Endothelial cell of umbilical vein (primary cell): ENCODE measurements around the gene DNAH6. TPM values are rescaled to one million over a fixed set of nuclear protein-coding genes. Genes with fewer than 3 reads are reported as not detected.

Source experiments
- BruUV-seq: library from RNA; stranded (reverse); fragments of 400-500 nt; replicated peaks from 2 replicates; lab custom pipeline; 2021; lab: Mats Ljungman, UMichigan
- CTCF ChIA-PET: fragments of 300-600, 350-600 bp; sonication (Branson Sonifier 250); formaldehyde crosslinking; loops from one replicate; lab custom pipeline; 2021; ENCODE audit warnings: antibody characterized with exemption, inconsistent platforms; lab: Charles Lee
- POLR2A ChIA-PET: fragments of 300-600, 350-600 bp; sonication (Branson Sonifier 250); formaldehyde crosslinking; loops from one replicate; lab custom pipeline; 2021; ENCODE audit warnings: antibody characterized with exemption, inconsistent platforms; lab: Charles Lee
- DNase-seq: peaks from one replicate; pipeline ENCODE4 v3.0.0-alpha.2; 2011; ENCODE audit warnings: low read depth, low spot score
- FAIRE-seq: peaks from 2 replicates; lab custom pipeline; 2011; peaks lifted over from hg19 to GRCh38; lab: Jason Lieb, UNC
- H2AFZ ChIP-seq: 2 replicates; pipeline ENCODE4 v1.6.0; 2012; ENCODE audit warnings: low read depth, low read length, control low read depth, inconsistent platforms
- H3K27ac ChIP-seq: 2 replicates; pipeline ENCODE4 v1.5.1; 2011; ENCODE audit warnings: low read depth, mild to moderate bottlenecking, control low read depth, low read length, moderate library complexity; ENCODE audit not compliant: insufficient read depth
- H3K27me3 ChIP-seq, 2 experiments: 2 replicates each; pipeline versions ENCODE4 v1.6.0 to v1.6.1; 2011; ENCODE audit warnings: low read length in 2 of 2, mixed read lengths in 1 of 2; ENCODE audit not compliant: control insufficient read depth in 2 of 2, insufficient read depth in 2 of 2
- H3K36me3 ChIP-seq, 2 experiments: 2 replicates in 1 of 2; 3 replicates in 1 of 2; pipeline ENCODE4 v1.5.1; 2011; ENCODE audit warnings: low read length in 2 of 2, mild to moderate bottlenecking in 1 of 2, moderate library complexity in 1 of 2; ENCODE audit not compliant: control insufficient read depth in 2 of 2, insufficient read depth in 2 of 2; ENCODE audit errors: extremely low read depth in 1 of 2
- H3K4me1 ChIP-seq: 3 replicates; pipeline ENCODE4 v1.5.1; 2011; ENCODE audit warnings: mild to moderate bottlenecking, low read length; ENCODE audit not compliant: control insufficient read depth, insufficient read depth; ENCODE audit errors: extremely low read depth
- H3K4me2 ChIP-seq: 2 replicates; pipeline ENCODE4 v1.6.1; 2011; ENCODE audit warnings: low read length, control low read depth, mixed read lengths; ENCODE audit not compliant: insufficient read depth
- H3K4me3 ChIP-seq, 3 experiments: fragments of 200-600 bp in 1 of 3; sonication (generic), shearing (Covaris generic) in 1 of 3; replicated peaks in 1 of 3; 2 replicates each; pipeline ENCODE4 v1.5.1; 2011 to 2016; ENCODE audit warnings: control low read depth in 3 of 3, low read length in 3 of 3, mild to moderate bottlenecking in 2 of 3, inconsistent platforms in 1 of 3, low read depth in 1 of 3, moderate library complexity in 1 of 3; ENCODE audit not compliant: insufficient read depth in 1 of 3
- H3K79me2 ChIP-seq: 2 replicates; pipeline ENCODE4 v1.6.0; 2012; ENCODE audit warnings: low read length, inconsistent platforms; ENCODE audit not compliant: control insufficient read depth, insufficient read depth
- H3K9ac ChIP-seq: replicated peaks from 2 replicates; pipeline ENCODE3; 2011; ENCODE audit warnings: low read length, control low read depth; ENCODE audit not compliant: insufficient read depth; ENCODE audit errors: extremely low read depth
- H3K9me1 ChIP-seq: replicated peaks from 3 replicates; pipeline ENCODE4 v1.6.0; 2011; ENCODE audit warnings: mild to moderate bottlenecking, low read length; ENCODE audit not compliant: control insufficient read depth, insufficient read depth; ENCODE audit errors: extremely low read depth
- H3K9me3 ChIP-seq: replicated peaks from 2 replicates; pipeline ENCODE4 v1.5.1; 2012; ENCODE audit warnings: low read length, inconsistent platforms; ENCODE audit not compliant: control insufficient read depth, insufficient read depth
- H4K20me1 ChIP-seq: replicated peaks from 2 replicates; pipeline ENCODE3; 2011; ENCODE audit warnings: mild to moderate bottlenecking, low read length; ENCODE audit not compliant: control insufficient read depth, insufficient read depth; ENCODE audit errors: extremely low read depth
- EZH2 ChIP-seq: IDR thresholded peaks from 2 replicates; pipeline ENCODE4 v1.6.1; 2012; ENCODE audit warnings: borderline replicate concordance, low read depth, mild to moderate bottlenecking, moderate library complexity, low read length, inconsistent platforms; ENCODE audit not compliant: severe bottlenecking
- FOS ChIP-seq: IDR thresholded peaks from 2 replicates; pipeline ENCODE4 v1.6.1; 2011; ENCODE audit warnings: mild to moderate bottlenecking, low read length, moderate library complexity, borderline replicate concordance; ENCODE audit not compliant: insufficient read depth
- JUN ChIP-seq: IDR thresholded peaks from 2 replicates; pipeline ENCODE4 v1.6.1; 2011; ENCODE audit warnings: borderline replicate concordance, low read depth; ENCODE audit not compliant: insufficient read length, insufficient read depth
- POLR2AphosphoS5 ChIP-seq: IDR thresholded peaks from 2 replicates; pipeline ENCODE4 v1.6.1; 2012; ENCODE audit warnings: low read depth, mild to moderate bottlenecking, control low read depth, low read length, moderate library complexity; ENCODE audit not compliant: insufficient read depth
- dilution Hi-C: fragments of 300-500 bp; cut with MboI; formaldehyde crosslinking; loops from one replicate; pipeline ENCODE4 v1.15.0; 2019; ENCODE audit warnings: low sequenced_read_pairs; ENCODE audit not compliant: extremely low pct_ligation_motif_present
- intact Hi-C: fragments of 100-400 bp; cut with micrococcal nuclease; formaldehyde crosslinking; loops from one replicate; pipeline ENCODE4 v1.10.0; 2022
- polyA plus RNA-seq, 4 experiments: library from polyadenylated mRNA; depleted of rRNA in 3 of 4; stranded (reverse) in 3 of 4; unstranded in 1 of 4; fragments of >200 nt; gene quantifications; 2 replicates each; pipeline versions ENCODE4 v1.2.1 to v1.2.3, GENCODE V29; 2011 to 2012; ENCODE audit warnings: missing spikeins in 1 of 4
- total RNA-seq: library from RNA; stranded (reverse); gene quantifications from 2 replicates; pipeline ENCODE4 v1.2.3, GENCODE V29; 2021
- TF ChIP-seq, protein P1 (sequence below), 2 donors: IDR thresholded peaks; 1 replicate in 1 of 2; 2 replicates in 1 of 2; pipeline ENCODE4 v1.5.1; 2011; ENCODE audit warnings: low read length in 2 of 2, mild to moderate bottlenecking in 2 of 2, moderate library complexity in 2 of 2, control low read depth in 1 of 2, inconsistent platforms in 1 of 2, low read depth in 1 of 2; ENCODE audit not compliant: insufficient read depth in 1 of 2; ENCODE audit errors: extremely low read depth in 1 of 2

DNAH6 gene
- total and polyA plus RNA-seq, 2 donors (not counting 3 experiments of a cell fraction or from before 2014, with no cell fraction given) = 0.24 TPM; not detected in 1

DNA sequence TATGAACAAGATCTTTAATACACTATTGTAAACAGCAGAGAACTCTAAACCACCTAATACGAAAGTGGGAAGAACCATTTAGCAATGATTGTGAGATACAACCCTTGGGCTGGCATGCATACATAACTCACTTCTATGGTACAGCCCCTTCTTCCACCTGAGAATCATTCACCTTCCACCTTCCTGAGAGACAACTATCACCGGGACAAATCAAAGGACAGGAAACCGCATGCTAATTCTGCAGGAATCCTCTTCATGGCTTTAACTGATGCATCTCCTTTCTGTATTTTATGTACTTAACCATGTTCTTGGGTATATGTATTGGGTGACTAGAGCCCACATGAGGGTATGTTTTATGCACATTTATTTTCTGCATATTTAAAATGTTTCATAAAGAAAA, 241.3 kb downstream of the DNAH6 start:
- ChIA-PET POLR2A (no interaction called here), CTCF (no interaction called here)
- Histone ChIP-seq H3K27ac (no peak overlapping the region), H4K20me1 (no peaks in the 10 kb centered on the region), H3K36me3 (no peaks in the 10 kb centered on the region), H3K4me2 (no peak overlapping the region), H3K9me1 (no peaks in the 10 kb centered on the region), H3K27me3 (no peaks in the 10 kb centered on the region), H3K4me1 (no peaks in the 10 kb centered on the region), H2AFZ (no peak overlapping the region), H3K9me3 (no peaks in the 10 kb centered on the region), H3K4me3 (no peak overlapping the region), H3K79me2 (no peaks in the 10 kb centered on the region), H3K9ac (no peak overlapping the region)
- no TSS peak for BruUV-seq
- no peak for FAIRE-seq
- DNase-seq = no peak
- intact Hi-C loops (no loop called here), dilution Hi-C loops (no loop called here)
- no peak for TF ChIP-seq POLR2AphosphoS5

DNA sequence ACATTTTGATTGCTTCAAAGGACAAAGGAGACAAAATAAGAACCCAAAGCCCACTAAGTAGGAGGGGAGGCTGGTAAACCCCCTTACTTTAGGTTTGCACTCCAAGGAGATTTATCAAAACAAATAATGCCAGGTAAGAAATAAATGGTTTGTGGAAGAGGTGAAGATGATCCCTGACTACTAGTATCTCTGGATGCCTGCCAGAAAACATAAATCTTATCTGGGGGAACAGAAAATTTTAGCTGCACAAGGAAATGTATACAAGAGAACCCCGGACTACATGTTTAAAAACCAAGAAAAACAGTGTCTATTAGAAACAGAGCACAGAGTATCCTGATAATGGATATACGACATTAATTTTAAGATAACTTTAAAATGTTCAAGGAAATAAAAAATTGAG, 250.5 kb downstream of the DNAH6 start:
- no peak overlapping the region for H3K4me3 ChIP-seq
- peaks cover 2 to 7% of the 10 kb centered on the region in 2 experiments for H3K27me3 ChIP-seq
- no peak overlapping the region for H3K27ac ChIP-seq
- H4K20me1 ChIP-seq = no peaks in the 10 kb centered on the region
- no peak overlapping the region for H3K9ac ChIP-seq
- H3K9me3 ChIP-seq = no peaks in the 10 kb centered on the region
- TF ChIP-seq POLR2AphosphoS5 = no peak
- TF ChIP-seq JUN = no peak
- no peak for TF ChIP-seq EZH2
- no peak for TF ChIP-seq FOS
- TF ChIP-seq, protein P1, sequence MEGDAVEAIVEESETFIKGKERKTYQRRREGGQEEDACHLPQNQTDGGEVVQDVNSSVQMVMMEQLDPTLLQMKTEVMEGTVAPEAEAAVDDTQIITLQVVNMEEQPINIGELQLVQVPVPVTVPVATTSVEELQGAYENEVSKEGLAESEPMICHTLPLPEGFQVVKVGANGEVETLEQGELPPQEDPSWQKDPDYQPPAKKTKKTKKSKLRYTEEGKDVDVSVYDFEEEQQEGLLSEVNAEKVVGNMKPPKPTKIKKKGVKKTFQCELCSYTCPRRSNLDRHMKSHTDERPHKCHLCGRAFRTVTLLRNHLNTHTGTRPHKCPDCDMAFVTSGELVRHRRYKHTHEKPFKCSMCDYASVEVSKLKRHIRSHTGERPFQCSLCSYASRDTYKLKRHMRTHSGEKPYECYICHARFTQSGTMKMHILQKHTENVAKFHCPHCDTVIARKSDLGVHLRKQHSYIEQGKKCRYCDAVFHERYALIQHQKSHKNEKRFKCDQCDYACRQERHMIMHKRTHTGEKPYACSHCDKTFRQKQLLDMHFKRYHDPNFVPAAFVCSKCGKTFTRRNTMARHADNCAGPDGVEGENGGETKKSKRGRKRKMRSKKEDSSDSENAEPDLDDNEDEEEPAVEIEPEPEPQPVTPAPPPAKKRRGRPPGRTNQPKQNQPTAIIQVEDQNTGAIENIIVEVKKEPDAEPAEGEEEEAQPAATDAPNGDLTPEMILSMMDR (IDR thresholded peaks at IDR 0.05; ENCODE audit: extremely low read depth in 1 of 2, insufficient read depth in 1 of 2, low read depth in 1 of 2, low read length in 2 of 2) = no peak
- H3K36me3 ChIP-seq = no peaks in the 10 kb centered on the region
- no peak overlapping the region for H3K4me2 ChIP-seq
- ChIA-PET POLR2A (no interaction called here), CTCF (no interaction called here)
- dilution Hi-C loops (no loop called here), intact Hi-C loops (no loop called here)
- H3K4me1 ChIP-seq = no peaks in the 10 kb centered on the region
- no TSS peak for BruUV-seq
- no peaks in the 10 kb centered on the region for H3K79me2 ChIP-seq
- no peak overlapping the region for H2AFZ ChIP-seq
- DNase-seq (no peak), FAIRE-seq (no peak)
- H3K9me1 ChIP-seq = no peaks in the 10 kb centered on the region
